HEK293 (cell line): ENCODE measurements around the gene PIGP.
A peak's percentile ranks its signal among the peaks of the same experiment; 100 is the strongest.

Experiments
- BCL11B ChIP-seq: fragments of 450-650 bp; formaldehyde crosslinking; IDR thresholded peaks from 2 replicates; pipeline ENCODE4 v1.5.1; 2016; ENCODE audit warnings: low read depth, missing biosample characterization, missing genetic modification characterization
- BCL6B ChIP-seq: fragments of 450-650 bp; formaldehyde crosslinking; IDR thresholded peaks from 2 replicates; pipeline ENCODE4 v1.5.1; 2017; ENCODE audit warnings: missing biosample characterization, missing genetic modification characterization
- ELK4 ChIP-seq: IDR thresholded peaks from 2 replicates; pipeline ENCODE4 v1.6.1; 2011; ENCODE audit warnings: mild to moderate bottlenecking, low read depth, low read length, borderline replicate concordance
- GLIS1 ChIP-seq: fragments of 450-650 bp; formaldehyde crosslinking; IDR thresholded peaks from 2 replicates; pipeline ENCODE4 v1.5.1; 2016; ENCODE audit warnings: missing biosample characterization, missing genetic modification characterization
- IKZF3 ChIP-seq: fragments of 450-650 bp; IDR thresholded peaks from 2 replicates; pipeline ENCODE4 v1.5.0; 2018; ENCODE audit warnings: missing biosample characterization, mild to moderate bottlenecking, missing genetic modification characterization, moderate library complexity
- KLF16 ChIP-seq: fragments of 450-650 bp; formaldehyde crosslinking; IDR thresholded peaks from 2 replicates; pipeline ENCODE4 v1.5.1; 2017; ENCODE audit warnings: missing biosample characterization, missing genetic modification characterization
- SALL2 ChIP-seq: fragments of 450-650 bp; formaldehyde crosslinking; IDR thresholded peaks from 2 replicates; pipeline ENCODE4 v1.5.0; 2017; ENCODE audit warnings: missing biosample characterization, mild to moderate bottlenecking, missing genetic modification characterization, borderline replicate concordance
- TRIM28 ChIP-seq: IDR thresholded peaks from 2 replicates; pipeline ENCODE4 v1.6.1; 2011; ENCODE audit warnings: low read length, control low read depth, borderline replicate concordance
- ZBTB17 ChIP-seq: fragments of 450-650 bp; formaldehyde crosslinking; IDR thresholded peaks from 2 replicates; pipeline ENCODE4 v1.5.1; 2016; ENCODE audit warnings: missing biosample characterization, missing genetic modification characterization
- ZBTB20 ChIP-seq: fragments of 450-650 bp; formaldehyde crosslinking; IDR thresholded peaks from 2 replicates; pipeline ENCODE4 v1.5.1; 2016; ENCODE audit warnings: missing biosample characterization, missing genetic modification characterization
- ZFHX2 ChIP-seq: fragments of 450-650 bp; formaldehyde crosslinking; conservative IDR thresholded peaks from 2 replicates; pipeline ENCODE4 v1.5.1; 2016; ENCODE audit warnings: missing biosample characterization, missing genetic modification characterization
- ZNF2 ChIP-seq: fragments of 450-650 bp; formaldehyde crosslinking; IDR thresholded peaks from 2 replicates; pipeline ENCODE4 v1.5.1; 2016; ENCODE audit warnings: missing biosample characterization, missing genetic modification characterization
- ZNF214 ChIP-seq: fragments of 450-650 bp; formaldehyde crosslinking; IDR thresholded peaks from 2 replicates; pipeline ENCODE4 v1.5.1; 2017; ENCODE audit warnings: missing biosample characterization, mild to moderate bottlenecking, missing genetic modification characterization, borderline replicate concordance
- ZNF280D ChIP-seq: fragments of 450-650 bp; formaldehyde crosslinking; IDR thresholded peaks from 2 replicates; pipeline ENCODE4 v1.5.1; 2016; ENCODE audit warnings: missing biosample characterization, missing genetic modification characterization
- ZNF302 ChIP-seq: fragments of 450-650 bp; formaldehyde crosslinking; IDR thresholded peaks from 2 replicates; pipeline ENCODE4 v1.5.1; 2016; ENCODE audit warnings: missing biosample characterization, missing genetic modification characterization, low read depth
- ZNF324 ChIP-seq: fragments of 450-650 bp; formaldehyde crosslinking; IDR thresholded peaks from 2 replicates; pipeline ENCODE4 v1.5.1; 2016; ENCODE audit warnings: missing biosample characterization, missing genetic modification characterization
- ZNF391 ChIP-seq: fragments of 450-650 bp; formaldehyde crosslinking; IDR thresholded peaks from 2 replicates; pipeline ENCODE4 v1.5.1; 2016; ENCODE audit warnings: low read depth, missing biosample characterization, missing genetic modification characterization, borderline replicate concordance
- ZNF555 ChIP-seq: fragments of 450-650 bp; formaldehyde crosslinking; conservative IDR thresholded peaks from 2 replicates; pipeline ENCODE4 v1.5.1; 2017; ENCODE audit warnings: missing biosample characterization, mild to moderate bottlenecking, missing genetic modification characterization, inconsistent platforms
- ZNF585B ChIP-seq: fragments of 450-650 bp; formaldehyde crosslinking; IDR thresholded peaks from 2 replicates; pipeline ENCODE4 v1.5.1; 2016; ENCODE audit warnings: missing biosample characterization, missing genetic modification characterization
- ZNF596 ChIP-seq: fragments of 450-650 bp; IDR thresholded peaks from 2 replicates; pipeline ENCODE4 v1.5.0; 2018; ENCODE audit warnings: missing biosample characterization, mild to moderate bottlenecking, missing genetic modification characterization, moderate library complexity
- ZNF707 ChIP-seq: fragments of 450-650 bp; formaldehyde crosslinking; IDR thresholded peaks from 2 replicates; pipeline ENCODE4 v1.5.1; 2016; ENCODE audit warnings: missing biosample characterization, missing genetic modification characterization
- ZNF792 ChIP-seq: fragments of 450-650 bp; formaldehyde crosslinking; IDR thresholded peaks from 2 replicates; pipeline ENCODE4 v1.5.1; 2016; ENCODE audit warnings: missing biosample characterization, missing genetic modification characterization
- ZSCAN23 ChIP-seq: fragments of 450-650 bp; formaldehyde crosslinking; IDR thresholded peaks from 2 replicates; pipeline ENCODE4 v1.5.1; 2016; ENCODE audit warnings: missing biosample characterization, missing genetic modification characterization
- TF ChIP-seq, protein P1 (sequence below): fragments of 450-650 bp; formaldehyde crosslinking; optimal IDR thresholded peaks from 2 replicates; pipeline ENCODE3; 2016; ENCODE audit warnings: missing biosample characterization, mild to moderate bottlenecking, missing genetic modification characterization
- TF ChIP-seq, protein P2 (sequence below): fragments of 450-650 bp; formaldehyde crosslinking; IDR thresholded peaks from 2 replicates; pipeline ENCODE4 v1.5.1; 2016; ENCODE audit warnings: missing biosample characterization, missing genetic modification characterization, borderline replicate concordance
- TF ChIP-seq, protein P3 (sequence below): fragments of 450-650 bp; formaldehyde crosslinking; IDR thresholded peaks from 2 replicates; pipeline ENCODE4 v1.5.1; 2016; ENCODE audit warnings: missing biosample characterization, missing genetic modification characterization

Gene PIGP

DNA sequence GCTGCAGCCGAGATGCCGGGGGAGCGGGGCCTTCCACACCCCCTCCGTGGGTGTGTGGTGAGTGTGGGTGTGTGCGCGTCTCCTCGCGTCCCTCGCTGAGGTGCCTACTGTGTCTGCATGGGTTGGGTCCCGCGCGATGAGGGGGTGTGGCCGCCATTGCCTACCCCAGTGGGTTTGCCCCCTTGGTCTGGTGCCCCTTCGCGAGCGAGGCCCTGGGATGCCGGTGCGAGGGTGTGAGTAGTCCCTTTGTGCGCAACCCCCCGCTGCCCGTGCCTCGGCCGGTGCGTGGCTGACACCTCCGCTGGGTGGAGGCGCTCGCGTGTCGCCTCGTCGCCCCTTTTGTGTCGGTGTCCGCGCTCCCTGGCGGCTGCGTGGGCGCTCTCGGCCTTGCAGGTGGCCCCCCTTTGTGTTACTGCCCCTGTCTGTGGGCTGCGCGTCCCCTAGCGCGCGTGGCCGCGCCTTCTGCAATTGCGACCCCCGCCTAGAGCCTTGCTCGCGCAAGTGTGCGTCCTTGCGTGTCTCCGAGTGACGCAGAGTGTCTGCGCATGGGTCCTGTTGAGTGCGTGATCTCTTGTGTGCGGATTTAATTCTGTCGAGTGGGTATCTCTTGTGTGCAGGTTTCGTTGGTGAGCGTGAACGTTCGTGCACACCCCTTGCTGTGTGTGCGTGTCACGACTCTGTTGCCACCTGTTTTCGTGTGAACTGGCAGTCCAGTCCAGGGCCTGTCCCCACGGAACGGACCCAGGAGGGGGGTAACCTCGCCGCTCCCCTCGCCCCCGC is 736 bp upstream of the PIGP start (continued):
- TF ChIP-seq, protein P1, sequence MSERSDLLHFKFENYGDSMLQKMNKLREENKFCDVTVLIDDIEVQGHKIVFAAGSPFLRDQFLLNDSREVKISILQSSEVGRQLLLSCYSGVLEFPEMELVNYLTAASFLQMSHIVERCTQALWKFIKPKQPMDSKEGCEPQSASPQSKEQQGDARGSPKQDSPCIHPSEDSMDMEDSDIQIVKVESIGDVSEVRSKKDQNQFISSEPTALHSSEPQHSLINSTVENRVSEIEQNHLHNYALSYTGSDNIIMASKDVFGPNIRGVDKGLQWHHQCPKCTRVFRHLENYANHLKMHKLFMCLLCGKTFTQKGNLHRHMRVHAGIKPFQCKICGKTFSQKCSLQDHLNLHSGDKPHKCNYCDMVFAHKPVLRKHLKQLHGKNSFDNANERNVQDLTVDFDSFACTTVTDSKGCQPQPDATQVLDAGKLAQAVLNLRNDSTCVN (tag by site-specific recombination) = peak; percentile 100
- peak; percentile 88 for TF ChIP-seq ZSCAN23 (tag by site-specific recombination)
- TF ChIP-seq GLIS1 (tag by site-specific recombination) = peak; percentile 84
- TF ChIP-seq SALL2 (tag by site-specific recombination) = no peak
- TF ChIP-seq ZBTB20 (tag by site-specific recombination) = peak; percentile 68; the same call in 1 of the 2 replicates
- TF ChIP-seq ZNF302 (tag by site-specific recombination) = no peak
- TF ChIP-seq ZNF707 (tag by site-specific recombination) = no peak
- TF ChIP-seq ZNF214 = no peak
- no peak for TF ChIP-seq ZNF585B
- TF ChIP-seq ZBTB17 (tag by site-specific recombination) = no peak
- TF ChIP-seq ELK4 = no peak
- peak; percentile 87 for TF ChIP-seq KLF16 (tag by site-specific recombination)
- no peak for TF ChIP-seq IKZF3
- TF ChIP-seq, protein P2, sequence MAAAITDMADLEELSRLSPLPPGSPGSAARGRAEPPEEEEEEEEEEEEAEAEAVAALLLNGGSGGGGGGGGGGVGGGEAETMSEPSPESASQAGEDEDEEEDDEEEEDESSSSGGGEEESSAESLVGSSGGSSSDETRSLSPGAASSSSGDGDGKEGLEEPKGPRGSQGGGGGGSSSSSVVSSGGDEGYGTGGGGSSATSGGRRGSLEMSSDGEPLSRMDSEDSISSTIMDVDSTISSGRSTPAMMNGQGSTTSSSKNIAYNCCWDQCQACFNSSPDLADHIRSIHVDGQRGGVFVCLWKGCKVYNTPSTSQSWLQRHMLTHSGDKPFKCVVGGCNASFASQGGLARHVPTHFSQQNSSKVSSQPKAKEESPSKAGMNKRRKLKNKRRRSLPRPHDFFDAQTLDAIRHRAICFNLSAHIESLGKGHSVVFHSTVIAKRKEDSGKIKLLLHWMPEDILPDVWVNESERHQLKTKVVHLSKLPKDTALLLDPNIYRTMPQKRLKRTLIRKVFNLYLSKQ (tag by site-specific recombination) = no peak
- TF ChIP-seq ZNF555 (tag by site-specific recombination) = no peak
- TF ChIP-seq ZNF280D (tag by site-specific recombination) = no peak
- peak; percentile 98 for TF ChIP-seq ZFHX2 (tag by site-specific recombination)
- TF ChIP-seq ZNF596 (tag by site-specific recombination) = no peak
- TF ChIP-seq ZNF324 = peak; percentile 91; the same call in 1 of the 2 replicates
- TF ChIP-seq, protein P3, sequence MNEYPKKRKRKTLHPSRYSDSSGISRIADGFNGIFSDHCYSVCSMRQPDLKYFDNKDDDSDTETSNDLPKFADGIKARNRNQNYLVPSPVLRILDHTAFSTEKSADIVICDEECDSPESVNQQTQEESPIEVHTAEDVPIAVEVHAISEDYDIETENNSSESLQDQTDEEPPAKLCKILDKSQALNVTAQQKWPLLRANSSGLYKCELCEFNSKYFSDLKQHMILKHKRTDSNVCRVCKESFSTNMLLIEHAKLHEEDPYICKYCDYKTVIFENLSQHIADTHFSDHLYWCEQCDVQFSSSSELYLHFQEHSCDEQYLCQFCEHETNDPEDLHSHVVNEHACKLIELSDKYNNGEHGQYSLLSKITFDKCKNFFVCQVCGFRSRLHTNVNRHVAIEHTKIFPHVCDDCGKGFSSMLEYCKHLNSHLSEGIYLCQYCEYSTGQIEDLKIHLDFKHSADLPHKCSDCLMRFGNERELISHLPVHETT (tag by site-specific recombination) = peak; percentile 85
- no peak for TF ChIP-seq BCL6B (tag by site-specific recombination)
- no peak for TF ChIP-seq BCL11B (tag by site-specific recombination)
- TF ChIP-seq TRIM28 = no peak
- no peak for TF ChIP-seq ZNF792
- TF ChIP-seq ZNF2 = peak; percentile 52
- peak; percentile 91; the same call in 1 of the 2 replicates for TF ChIP-seq ZNF391 (tag by site-specific recombination)
